SIG-M5 treated with dmso at 0.1 percent for 504 hours (cell line): ENCODE measurements around the gene MTA3.
"Not testable (repeated sequence)": the region's sequence is repeated elsewhere in the genome, so short reads cannot be mapped to it uniquely, and the experiment has no call there.

ENCODE experiments used
- DNase-seq: peaks from one replicate; lab custom pipeline; 2025; ENCODE audit not compliant: unreplicated experiment; lab: John Stamatoyannopoulos, UW

The MTA3 gene

GRCh38 chr2:42566837-42567321 lies 1.6 kb upstream of the MTA3 start:
- no peak for DNase-seq

DNA sequence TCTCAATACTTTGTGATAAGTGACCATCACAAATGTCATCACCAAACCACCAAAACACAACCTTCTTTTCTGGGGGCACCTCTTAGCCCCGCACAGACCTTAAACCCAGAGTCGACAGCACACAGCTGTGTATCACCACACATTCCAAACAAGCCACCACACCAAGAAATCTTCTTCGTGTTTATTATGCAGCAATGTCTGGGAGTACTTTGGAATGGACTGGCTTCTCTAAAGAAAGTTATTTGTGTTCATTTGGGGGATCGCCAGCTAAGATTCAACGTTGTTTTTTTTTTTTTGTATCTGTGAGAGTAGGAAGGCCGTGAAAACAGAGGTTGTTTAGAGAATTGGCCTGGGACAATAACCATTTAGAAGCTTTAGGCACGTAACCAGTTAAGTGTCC lies 1.1 kb upstream of the MTA3 start:
- DNase-seq, result no peak

- no peak for DNase-seq
Measured at GRCh38 chr2:42567806-42568400, 529 bp upstream of the MTA3 start.

DNA sequence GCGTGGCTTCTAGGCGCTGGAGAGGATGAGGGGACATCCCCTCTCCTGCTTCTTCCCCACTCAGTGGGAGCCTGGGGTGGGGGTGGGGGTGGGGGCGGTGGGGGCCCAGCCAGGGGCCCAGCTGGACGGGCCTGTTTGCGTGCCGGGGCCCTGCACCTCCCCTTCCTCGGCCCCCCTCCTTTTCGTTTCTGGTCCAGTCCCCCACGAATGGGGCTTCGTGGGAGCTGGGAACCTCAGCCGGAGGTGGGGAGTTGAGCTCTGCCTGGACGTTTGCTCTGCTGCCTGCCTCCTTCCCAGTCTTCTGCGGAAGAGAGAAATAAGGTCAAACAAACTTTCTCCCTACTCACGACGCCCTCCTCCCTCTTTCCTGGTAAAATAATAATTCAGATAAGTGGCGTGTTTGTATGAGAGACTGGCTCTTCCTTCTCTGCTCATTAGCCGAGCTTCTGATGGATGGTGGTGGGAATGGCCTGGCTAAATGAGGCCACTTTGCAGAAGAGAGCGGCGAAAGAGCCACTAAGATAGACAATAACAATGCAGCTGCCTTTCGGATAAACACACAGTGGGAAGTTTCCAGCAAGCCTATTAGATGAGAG lies 782 bp downstream of the MTA3 start:
- DNase-seq, result no peak

DNA sequence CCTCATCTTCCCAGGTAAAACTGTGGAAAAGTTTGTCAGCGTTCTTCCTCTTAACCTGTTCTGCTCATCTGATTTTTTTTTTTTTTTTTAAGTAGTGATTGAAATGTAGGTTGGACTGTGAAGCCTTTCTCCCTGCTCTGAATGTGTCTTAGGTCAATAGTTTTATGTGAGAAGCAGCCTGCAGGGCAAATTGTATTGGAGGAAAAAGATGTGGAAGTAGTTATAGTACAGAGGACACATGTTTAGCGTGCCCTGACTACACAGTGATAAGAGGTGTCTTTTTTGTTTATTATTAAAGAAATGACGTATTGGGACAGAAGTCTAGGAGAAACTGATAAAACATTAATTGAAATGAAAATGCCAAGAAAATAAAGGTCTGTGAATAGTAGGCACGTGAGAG lies 1.5 kb downstream of the MTA3 start:
- no peak for DNase-seq

DNA sequence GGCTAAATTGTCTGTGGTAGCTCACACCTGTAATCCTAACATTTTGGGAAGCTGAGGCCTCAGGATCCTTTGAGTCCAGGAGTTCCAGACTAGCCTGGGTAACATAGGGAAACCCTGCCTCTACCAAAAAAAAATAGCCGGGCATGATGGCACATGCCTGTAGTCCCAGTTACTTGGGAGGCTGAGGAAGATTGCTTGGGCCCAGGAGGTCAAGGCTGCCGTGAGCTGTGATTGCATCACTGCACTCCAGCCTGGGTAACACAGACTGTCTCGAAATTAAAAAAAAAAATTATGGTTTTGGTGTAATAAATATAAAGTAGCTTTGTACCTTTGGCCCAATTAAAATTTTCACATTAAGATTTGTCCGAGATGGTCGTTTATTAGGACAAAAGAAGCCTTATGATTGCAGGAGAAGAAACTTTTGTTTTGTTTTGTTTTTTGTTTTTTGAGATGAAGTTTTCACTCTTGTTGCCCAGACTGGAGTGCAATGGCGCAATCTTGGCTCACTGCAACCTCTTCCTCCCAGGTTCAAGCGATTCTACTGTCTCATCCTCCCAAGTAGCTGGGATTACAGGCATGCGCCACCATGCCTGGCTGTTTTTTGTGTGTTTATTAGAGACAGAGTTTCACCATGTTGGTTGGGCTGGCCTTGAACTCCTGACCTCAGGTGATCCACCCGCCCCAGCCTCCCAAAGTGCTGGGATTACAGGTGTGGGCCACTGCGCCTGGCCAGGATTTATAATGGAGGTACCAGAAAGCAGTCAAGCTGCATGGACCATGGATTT lies 4.1 kb downstream of the MTA3 start:
- no peak for DNase-seq

DNA sequence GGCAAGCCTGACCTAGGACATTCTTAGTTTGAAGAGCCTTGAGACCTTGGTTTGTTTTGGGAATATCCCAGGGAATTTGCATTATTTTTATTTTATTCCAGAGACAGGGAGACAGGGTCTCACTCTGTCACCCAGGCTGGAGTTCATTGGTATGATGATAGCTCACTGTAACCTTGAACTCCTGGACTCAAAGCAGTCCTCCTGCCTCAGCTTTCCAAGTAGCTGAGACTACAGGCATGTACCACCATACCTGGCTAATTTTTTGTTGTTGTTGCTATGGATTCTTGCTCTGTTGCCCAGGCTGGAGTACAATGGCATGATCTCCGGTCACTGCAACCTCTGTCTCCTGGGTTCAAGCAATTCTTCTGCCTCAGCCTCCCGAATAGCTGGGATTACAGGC lies 4.8 kb downstream of the MTA3 start:
- DNase-seq, result no peak

DNA sequence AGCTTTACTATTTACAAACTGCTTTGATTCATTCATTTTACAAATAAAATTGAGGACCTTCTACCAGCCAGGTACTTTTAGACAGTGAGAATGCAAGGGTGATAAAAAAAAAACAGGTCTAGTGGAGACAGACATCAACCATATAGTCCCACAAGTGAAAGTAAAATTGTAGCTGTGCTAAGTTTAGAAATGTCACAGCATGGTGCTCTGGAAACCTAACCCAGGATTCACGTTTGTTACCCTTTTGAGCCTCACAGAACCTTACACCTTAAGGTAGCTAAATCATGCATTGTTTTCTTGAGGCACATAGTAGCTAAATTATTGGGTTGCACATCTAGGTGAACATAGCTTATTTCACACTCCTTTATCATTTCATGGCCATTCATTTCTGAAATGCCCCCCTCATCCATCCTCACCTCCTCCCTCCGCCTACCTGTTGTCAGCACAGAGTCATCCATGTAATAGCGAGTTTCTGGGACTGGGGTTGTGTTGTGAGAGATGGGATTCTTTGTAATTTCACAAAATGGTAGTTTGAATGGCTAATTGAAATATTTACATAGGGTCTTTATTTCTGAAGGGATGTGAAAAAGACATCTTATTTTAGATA lies 7.1 kb downstream of the MTA3 start:
- no peak for DNase-seq

GRCh38 chr2:42578621-42579020 lies 10.2 kb downstream of the MTA3 start:
- DNase-seq, result no peak

GRCh38 chr2:42581257-42581656 lies 12.8 kb downstream of the MTA3 start:
- DNase-seq, result no peak

DNA sequence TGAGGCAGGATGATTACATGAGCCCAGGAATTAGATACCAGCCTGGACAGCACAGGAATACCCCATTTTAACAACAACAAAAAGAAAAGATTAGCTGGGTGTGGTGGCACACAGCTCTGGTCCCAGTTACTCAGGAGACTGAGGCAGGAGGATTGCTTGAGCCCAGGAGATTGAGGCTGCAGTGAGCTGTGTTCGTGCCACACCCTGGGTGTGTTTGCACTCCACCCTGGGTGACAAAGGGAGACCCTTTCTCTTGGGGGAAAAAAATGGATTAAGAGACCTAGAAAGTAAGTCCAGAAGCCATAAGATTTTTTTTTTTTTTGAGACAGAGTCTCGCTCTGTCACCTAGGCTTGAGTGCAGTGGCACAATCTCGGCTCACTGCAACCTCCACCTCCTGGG lies 16.2 kb downstream of the MTA3 start:
- DNase-seq, result not testable (repeated sequence)

DNA sequence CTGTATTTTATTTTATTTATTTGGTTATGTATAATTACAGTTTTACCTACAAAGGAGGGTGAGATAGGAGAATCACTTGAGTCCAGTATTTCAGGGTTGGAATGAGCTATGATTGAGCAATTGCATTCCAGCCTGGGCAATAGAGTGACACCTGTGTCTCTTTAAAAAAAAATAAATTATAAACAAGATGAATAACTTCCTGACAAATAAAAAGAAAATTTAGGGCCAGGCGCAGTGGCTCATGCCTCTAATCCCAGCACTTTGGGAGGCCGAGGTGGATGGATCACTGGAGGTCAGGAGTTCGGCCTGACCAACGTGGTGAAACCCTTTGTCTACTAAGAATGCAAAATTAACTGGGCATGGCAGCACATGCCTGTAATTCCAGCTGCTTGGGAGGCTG lies 17.3 kb downstream of the MTA3 start:
- no peak for DNase-seq

DNA sequence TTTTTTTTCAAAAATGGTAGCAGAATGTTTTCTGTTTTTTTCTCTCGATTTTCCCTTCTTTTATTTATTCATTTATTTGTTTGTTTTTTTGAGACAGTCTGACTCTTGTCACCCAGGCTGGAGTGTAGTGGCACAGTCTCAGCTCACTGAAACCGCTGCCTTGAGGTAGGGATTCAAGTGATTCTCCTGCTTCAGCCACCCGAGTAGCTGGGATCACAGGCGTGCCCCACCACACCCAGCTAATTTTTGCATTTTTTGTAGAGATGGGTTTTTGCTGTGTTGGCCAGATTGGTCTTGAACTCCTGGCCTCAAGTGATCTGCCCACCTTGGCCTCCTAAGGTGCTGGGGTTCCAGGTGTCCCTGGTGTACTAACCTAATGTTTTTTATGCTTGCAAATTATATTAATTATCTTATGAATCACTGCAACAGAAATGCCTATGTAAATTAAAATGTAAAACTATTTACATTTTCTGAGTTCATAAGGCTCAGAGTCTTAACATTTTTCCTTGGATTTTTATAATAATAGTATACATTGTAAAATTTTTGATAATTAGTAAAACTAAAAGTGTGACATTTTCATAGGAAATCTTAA lies 19.2 kb downstream of the MTA3 start:
- no peak for DNase-seq

- DNase-seq, result no peak
Measured at GRCh38 chr2:42588121-42588520, 19.7 kb downstream of the MTA3 start.

- no peak for DNase-seq
Measured at GRCh38 chr2:42590176-42590575, 21.7 kb downstream of the MTA3 start.

GRCh38 chr2:42593282-42593681 lies 24.9 kb downstream of the MTA3 start:
- no peak for DNase-seq

GRCh38 chr2:42598656-42599055 lies 30.2 kb downstream of the MTA3 start:
- DNase-seq, result no peak

DNA sequence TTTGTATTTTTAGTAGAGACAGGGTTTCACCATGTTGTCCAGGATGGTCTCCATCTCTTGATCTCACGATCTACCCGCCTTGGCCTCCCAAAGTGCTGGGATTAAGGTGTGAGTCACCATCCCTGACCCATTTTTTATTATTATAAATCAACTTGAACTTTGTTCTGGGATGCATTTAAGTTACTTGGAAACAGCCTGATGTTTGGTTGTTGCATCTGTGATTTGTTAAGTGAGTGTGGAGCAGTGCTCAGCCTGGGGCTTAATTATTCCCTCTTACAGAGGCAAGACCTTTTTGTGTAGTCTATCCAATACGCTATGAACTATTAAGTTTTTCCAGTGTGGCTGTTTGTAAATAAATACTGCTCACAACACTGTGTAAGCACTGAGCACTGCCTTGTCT lies 32.6 kb downstream of the MTA3 start:
- no peak for DNase-seq

DNA sequence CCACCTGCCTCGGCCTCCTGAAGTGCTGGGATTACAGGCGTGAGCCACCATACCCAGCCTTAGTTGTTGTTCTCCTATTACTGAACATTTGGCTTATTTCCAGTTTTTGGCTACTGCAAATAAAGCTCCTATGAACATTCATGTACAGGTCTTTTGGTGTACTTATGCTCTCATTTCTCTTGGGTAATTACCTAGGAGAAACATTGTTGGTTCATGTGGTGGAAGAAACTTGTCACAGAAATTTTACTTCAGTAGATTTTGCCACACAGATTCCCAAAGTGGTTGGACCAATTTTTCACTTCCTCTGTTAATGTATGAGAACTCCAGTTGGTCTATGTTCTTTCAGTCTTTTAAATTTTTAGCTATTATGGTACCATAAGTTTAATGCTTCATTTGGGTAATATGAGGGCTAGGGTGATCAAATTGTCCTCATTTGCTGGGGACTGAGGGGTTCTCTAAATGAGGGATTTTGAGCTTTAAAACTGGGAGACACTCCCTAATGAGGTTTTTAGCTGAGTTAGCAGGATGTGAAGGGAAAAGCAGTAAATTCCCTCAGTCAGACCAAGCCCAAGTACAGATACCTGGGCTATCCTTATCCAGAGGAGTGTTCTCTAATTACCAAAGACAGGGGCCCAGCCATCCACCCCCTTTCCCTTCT lies 33.9 kb downstream of the MTA3 start:
- DNase-seq, result peak; percentile 24

DNA sequence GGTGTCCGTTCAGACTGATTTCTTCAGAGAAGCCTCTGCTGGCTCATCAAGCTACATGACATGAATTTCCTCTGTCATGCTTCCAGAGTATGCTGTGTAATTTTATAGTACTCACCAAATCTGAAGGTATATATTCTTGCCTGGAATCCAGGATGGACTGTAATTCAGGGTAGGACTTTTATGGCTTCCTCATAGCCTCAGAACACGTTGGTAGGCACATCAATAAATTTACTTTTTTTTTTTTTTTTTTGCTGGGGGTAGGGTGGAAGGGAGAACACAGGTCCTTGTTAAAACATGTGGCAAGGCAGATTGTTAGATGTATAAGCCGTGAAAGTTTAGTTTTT lies 34.4 kb downstream of the MTA3 start:
- DNase-seq, result no peak

- DNase-seq, result not testable (repeated sequence)
Measured at GRCh38 chr2:42604341-42604867, 36.0 kb downstream of the MTA3 start.
